ENCODE measurements around the gene CTCF. TPM values are rescaled to one million over a fixed set of nuclear protein-coding genes. Genes with fewer than 3 reads are reported as not detected.

The CTCF gene
- total RNA-seq, 4 donors from 2014 or later, result 24.2 to 42.9 (median 28.2) TPM

DNA sequence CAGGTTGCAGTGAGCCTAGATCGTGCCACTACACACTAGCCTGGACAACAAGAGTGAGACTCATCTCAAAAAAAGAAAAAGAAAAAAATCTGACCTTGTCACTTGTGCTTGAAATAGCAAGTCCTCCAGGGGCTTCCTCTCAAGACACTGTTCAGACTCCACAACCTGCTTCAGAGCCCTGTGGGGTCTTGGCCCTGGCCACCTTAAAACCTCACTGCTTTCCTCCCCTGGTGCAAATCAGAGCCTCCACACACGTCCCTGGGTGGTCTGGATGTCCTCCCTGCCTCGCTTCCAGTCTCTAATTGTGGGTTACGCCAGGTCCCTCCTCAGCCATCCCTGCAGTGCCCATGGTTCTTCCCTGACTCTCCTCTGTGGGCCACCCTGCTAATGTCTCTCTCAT lies 93.0 kb downstream of the CTCF start:
- ATAC-seq (ENCODE audit: low FRiP score) (no peak), DNase-seq (ENCODE audit: low spot score) (no peak)
- TF ChIP-seq, protein P1, sequence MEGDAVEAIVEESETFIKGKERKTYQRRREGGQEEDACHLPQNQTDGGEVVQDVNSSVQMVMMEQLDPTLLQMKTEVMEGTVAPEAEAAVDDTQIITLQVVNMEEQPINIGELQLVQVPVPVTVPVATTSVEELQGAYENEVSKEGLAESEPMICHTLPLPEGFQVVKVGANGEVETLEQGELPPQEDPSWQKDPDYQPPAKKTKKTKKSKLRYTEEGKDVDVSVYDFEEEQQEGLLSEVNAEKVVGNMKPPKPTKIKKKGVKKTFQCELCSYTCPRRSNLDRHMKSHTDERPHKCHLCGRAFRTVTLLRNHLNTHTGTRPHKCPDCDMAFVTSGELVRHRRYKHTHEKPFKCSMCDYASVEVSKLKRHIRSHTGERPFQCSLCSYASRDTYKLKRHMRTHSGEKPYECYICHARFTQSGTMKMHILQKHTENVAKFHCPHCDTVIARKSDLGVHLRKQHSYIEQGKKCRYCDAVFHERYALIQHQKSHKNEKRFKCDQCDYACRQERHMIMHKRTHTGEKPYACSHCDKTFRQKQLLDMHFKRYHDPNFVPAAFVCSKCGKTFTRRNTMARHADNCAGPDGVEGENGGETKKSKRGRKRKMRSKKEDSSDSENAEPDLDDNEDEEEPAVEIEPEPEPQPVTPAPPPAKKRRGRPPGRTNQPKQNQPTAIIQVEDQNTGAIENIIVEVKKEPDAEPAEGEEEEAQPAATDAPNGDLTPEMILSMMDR (IDR thresholded peaks at IDR 0.05), result no peak

DNA sequence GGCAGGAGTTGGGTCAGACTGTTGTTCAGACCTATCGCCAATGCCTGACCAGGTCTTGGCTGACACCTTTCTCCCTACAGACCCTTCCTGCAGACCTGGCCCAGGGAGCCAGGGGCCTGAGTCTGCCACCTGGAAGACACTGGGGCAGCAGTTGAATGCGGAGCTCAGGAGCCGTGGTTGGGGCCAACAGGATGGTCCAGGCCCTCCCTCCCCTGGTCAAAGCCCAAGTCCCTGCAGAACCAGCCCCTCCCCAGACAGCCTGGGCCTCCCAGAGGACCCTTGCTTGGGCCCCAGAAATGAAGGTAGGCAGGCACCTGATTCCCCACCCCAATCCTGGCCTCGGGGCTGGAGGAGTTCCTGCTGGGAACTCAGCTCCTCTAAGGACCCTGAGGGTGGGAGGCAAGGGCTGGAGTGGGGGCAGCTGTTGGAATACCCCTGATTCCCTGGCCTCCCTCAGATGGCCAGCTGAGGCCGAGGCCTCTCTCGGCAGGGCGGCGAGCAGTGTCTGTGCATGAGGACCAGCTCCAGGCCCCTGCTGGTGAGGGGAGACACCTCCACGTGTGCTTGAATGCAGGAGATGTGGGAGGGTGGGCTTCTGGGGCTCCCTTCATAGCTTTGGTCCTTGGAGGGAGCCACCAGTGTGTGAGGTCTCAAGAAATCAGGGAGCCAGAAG lies 94.2 kb downstream of the CTCF start:
- no peak for DNase-seq (ENCODE audit: low spot score)
- TF ChIP-seq, protein P1 (IDR thresholded peaks at IDR 0.05), result no peak
- ATAC-seq (ENCODE audit: low FRiP score), result no peak

DNA sequence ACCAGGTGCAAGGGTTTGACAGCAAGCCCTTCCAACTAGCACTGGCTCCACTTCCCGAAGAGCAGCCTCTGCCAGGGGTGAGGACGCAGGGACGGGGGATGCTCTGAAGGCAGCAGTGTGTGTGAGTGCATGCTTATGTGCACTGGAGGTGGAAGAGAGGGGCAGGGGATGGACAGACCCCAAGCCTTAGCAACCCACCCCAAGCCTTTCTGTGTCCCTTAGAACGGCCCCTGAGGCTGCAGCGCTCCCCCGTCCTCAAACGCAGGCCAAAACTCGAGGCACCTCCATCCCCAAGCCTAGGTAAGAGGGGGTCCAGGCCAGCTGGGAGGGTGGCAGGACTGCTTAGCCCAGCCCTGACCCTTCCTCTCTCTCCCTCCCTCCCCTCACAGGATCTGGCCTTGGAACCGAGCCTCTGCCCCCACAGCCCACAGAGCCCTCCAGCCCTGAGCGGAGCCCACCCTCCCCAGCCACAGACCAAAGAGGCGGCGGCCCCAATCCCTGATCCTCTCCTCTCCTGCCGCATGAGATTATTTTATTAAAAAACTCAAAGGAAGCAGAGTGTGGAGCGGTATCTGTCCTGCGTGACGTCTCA lies 94.8 kb downstream of the CTCF start:
- DNase-seq (ENCODE audit: low spot score) (no peak), ATAC-seq (ENCODE audit: low FRiP score) (no peak)
- TF ChIP-seq, protein P1 (IDR thresholded peaks at IDR 0.05), result no peak

DNA sequence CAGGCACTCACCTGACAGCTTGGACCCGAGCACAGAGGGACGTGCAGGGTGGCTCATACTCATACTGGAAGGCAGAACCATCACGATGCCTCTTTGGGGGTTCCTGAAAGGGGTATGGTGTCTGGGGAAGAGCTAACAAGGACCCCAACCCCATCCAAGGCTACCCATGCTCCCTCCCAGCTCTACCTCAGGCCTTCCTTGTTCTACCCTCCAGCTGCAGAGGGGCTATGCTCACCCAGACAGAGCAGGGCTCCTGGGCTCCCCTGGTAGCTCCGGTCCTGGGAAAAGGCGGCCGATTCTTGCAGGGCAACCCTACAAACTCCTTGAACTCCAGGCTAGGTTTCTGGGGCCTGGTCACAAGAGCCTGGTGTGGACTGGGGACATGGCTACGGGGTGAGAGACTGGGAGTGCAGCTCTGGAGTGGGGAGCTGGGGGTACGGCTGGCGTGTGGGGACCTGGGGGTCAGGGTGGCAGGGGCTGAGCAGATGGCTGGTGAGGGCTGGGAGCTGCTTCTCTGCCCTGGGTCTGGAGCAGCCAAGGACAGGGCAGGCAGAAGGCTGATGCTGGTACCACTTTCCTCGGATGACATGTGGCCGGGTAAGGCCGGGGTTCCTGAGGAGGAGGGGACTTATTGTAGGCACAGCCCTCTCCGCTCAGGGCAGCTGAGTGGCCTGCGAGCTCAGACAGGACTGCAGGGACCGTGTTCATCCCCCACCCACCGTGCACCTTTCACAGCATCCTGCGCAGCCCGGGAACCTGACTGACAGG lies 95.6 kb downstream of the CTCF start:
- ATAC-seq (ENCODE audit: low FRiP score) (no peak), DNase-seq (ENCODE audit: low spot score) (no peak)
- TF ChIP-seq, protein P1 (IDR thresholded peaks at IDR 0.05), result no peak

DNA sequence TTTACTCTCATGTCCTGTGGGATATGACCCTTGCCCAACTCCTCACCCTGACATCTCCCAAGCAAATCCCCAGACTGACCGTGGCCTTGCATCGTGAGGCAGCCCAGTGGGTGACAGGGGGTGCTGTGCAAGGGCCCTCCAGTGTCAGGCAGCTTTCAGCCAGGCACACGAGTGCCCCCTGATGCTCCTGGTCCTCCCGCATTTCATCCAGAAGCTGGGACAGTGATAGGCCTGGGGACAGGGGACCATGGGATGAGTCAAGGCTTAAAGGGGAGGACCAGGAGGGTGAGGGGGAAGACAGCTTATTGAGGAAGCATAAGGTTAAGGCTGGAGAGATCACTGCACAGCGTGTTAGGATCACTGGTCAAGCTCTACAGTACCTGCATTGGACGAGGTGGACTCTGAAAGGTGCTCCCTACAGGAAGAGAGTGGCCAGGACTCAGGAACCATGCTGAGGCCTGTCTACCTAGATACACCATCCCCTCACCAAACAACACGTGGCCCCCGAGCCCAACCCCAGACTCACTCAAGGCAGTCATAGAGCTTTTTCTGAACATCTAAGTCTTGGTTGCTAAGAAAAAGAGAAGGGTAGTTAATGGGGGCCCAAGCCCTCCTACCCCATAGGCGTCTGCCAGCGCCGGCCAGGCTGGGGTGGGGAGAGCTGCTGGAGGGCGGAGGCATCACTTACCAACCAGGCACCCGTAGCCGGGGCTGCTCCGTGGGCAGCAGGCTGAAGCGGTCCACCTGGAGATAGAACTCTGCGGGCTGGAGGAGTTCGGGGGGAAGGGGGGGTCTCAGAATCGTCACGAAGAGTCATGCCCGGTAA lies 96.7 kb downstream of the CTCF start:
- ATAC-seq (ENCODE audit: low FRiP score) (no peak), DNase-seq (ENCODE audit: low spot score) (no peak)
- TF ChIP-seq, protein P1 (IDR thresholded peaks at IDR 0.05), result no peak

DNA sequence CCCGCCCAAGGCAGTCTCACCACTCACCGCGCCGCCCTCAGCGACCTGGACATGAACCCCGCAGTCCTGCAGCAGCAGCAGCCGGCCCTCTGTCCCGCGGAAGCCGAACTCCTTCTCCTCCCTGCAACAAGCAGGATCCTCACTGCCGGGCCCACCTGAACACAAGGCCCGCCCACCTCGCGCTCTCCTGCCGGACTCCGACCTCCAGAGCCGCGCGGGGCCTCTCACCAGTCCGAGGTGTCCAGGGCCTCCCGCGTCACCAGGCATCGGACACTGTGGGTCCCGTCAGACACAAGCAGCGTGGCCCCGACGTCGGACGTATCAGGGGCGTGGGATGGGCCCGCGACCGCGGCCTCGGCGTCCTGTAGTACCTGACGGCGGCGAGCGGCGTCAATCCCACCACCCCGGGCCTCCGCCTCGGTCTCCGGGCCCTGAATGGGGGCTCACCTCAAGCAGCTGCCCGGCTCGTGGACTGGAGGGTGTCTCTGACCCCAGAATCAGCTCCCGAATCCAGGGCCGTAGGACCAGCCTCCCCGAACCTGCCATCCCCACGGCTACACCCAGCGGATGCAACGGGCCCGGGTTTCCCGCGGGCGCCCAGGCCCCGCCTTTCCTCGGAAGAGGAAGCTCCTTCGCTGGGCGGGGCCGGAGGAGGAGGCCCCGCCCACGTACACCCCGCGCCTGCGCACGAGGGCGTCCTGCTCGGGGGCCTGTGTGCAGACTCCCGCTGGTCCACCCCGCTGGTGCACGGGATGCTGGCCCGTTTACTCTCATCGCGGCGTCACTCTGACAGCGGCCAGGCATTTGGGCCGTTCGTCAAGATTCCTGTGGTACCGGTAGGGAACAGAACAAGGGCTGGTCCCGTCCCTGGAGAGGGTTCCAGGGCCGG lies 97.6 kb downstream of the CTCF start, which contains the start of gene ACD:
Gene ACD, minus strand, starts transcription at position 586 of the 889 bp plus-strand sequence. Its CDS starts 40 bp downstream, at position 546.
- TF ChIP-seq, protein P1 (IDR thresholded peaks at IDR 0.05), result no peak
- peak; percentile 58 for DNase-seq (ENCODE audit: low spot score)
- peak; percentile 85 for ATAC-seq (ENCODE audit: low FRiP score)
